IMR-90 (cell line): ENCODE measurements around the gene CPNE4. TPM values are rescaled to one million over a fixed set of nuclear protein-coding genes. Genes with fewer than 3 reads are reported as not detected.

Experiments used
- ATAC-seq: fragments of 200-7000 bp; cut with Tn5 transposase; 2 replicates; pipeline ENCODE4 v1.9.1; 2020; ENCODE audit warnings: low read depth, mild to moderate bottlenecking, moderate library complexity
- BruUV-seq: library from RNA; stranded (reverse); fragments of 400-500 nt; replicated peaks from 2 replicates; lab custom pipeline; 2021; lab: Mats Ljungman, UMichigan
- CTCF ChIA-PET: fragments of 300-600 bp; formaldehyde crosslinking; extraction: SDS; loops from one replicate; lab custom pipeline; 2021; ENCODE audit warnings: antibody characterized with exemption; lab: Yijun Ruan, JAX
- POLR2A ChIA-PET: fragments of 300-600 bp; sonication (Branson Sonifier 250); formaldehyde crosslinking; loops from one replicate; lab custom pipeline; 2022; ENCODE audit warnings: antibody characterized with exemption; ENCODE audit not compliant: unreplicated experiment; lab: Charles Lee
- DNase-seq: peaks from one replicate; pipeline ENCODE4 v3.0.0; 2013
- H2AFZ ChIP-seq: replicated peaks from 2 replicates; pipeline ENCODE3; 2013; ENCODE audit warnings: low read length, mild to moderate bottlenecking; ENCODE audit not compliant: poor library complexity
- H2AK5ac ChIP-seq: 2 replicates; pipeline ENCODE4 v1.6.1; 2013; ENCODE audit warnings: low read depth, low read length, inconsistent platforms
- H2AK9ac ChIP-seq: replicated peaks from 2 replicates; pipeline ENCODE3; 2013; ENCODE audit warnings: mild to moderate bottlenecking, low read depth, low read length, moderate library complexity; ENCODE audit not compliant: poor library complexity
- H2BK120ac ChIP-seq: 2 replicates; pipeline ENCODE4 v1.6.1; 2013; ENCODE audit warnings: low read depth, low read length, inconsistent platforms
- H2BK15ac ChIP-seq: 3 replicates; pipeline ENCODE4 v1.6.1; 2013; ENCODE audit warnings: low read depth, low read length, inconsistent platforms
- H2BK20ac ChIP-seq: 2 replicates; pipeline ENCODE4 v1.6.1; 2013; ENCODE audit warnings: low read depth, mild to moderate bottlenecking, inconsistent platforms, low read length, moderate library complexity
- H2BK5ac ChIP-seq: 2 replicates; pipeline ENCODE4 v1.6.1; 2013; ENCODE audit warnings: mild to moderate bottlenecking, low read depth, low read length, inconsistent platforms; ENCODE audit not compliant: poor library complexity, severe bottlenecking
- H3K14ac ChIP-seq: replicated peaks from 2 replicates; pipeline ENCODE4 v1.6.1; 2013; ENCODE audit warnings: low read depth, low read length, inconsistent platforms
- H3K18ac ChIP-seq: 2 replicates; pipeline ENCODE4 v1.6.1; 2013; ENCODE audit warnings: low read depth, low read length, control low read depth
- H3K23ac ChIP-seq: 2 replicates; pipeline ENCODE4 v1.6.1; 2013; ENCODE audit warnings: low read depth, low read length, inconsistent platforms
- H3K27ac ChIP-seq: 2 replicates; pipeline ENCODE4 v1.5.1; 2013; ENCODE audit warnings: mild to moderate bottlenecking, control low read depth, low read length; ENCODE audit not compliant: insufficient read depth
- H3K27me3 ChIP-seq: 2 replicates; pipeline ENCODE4 v1.6.1; 2013; ENCODE audit warnings: low read length; ENCODE audit not compliant: control insufficient read depth, insufficient read depth
- H3K36me3 ChIP-seq: 2 replicates; pipeline ENCODE4 v1.6.1; 2013; ENCODE audit warnings: low read length, mixed read lengths; ENCODE audit not compliant: control insufficient read depth, insufficient read depth
- H3K4ac ChIP-seq: 2 replicates; pipeline ENCODE4 v1.6.1; 2013; ENCODE audit warnings: low read depth, low read length, inconsistent platforms
- H3K4me1 ChIP-seq: 2 replicates; pipeline ENCODE4 v1.6.1; 2013; ENCODE audit warnings: low read length, mixed read lengths; ENCODE audit not compliant: control insufficient read depth, insufficient read depth
- H3K4me2 ChIP-seq: 2 replicates; pipeline ENCODE4 v1.6.1; 2013; ENCODE audit warnings: low read depth, mild to moderate bottlenecking, control low read depth, low read length, moderate library complexity
- H3K4me3 ChIP-seq: 2 replicates; pipeline ENCODE4 v1.5.1; 2013; ENCODE audit warnings: low read depth, mild to moderate bottlenecking, control low read depth, low read length, moderate library complexity; ENCODE audit not compliant: insufficient read depth
- H3K56ac ChIP-seq: 2 replicates; pipeline ENCODE4 v1.6.1; 2013; ENCODE audit warnings: low read length, inconsistent platforms; ENCODE audit not compliant: insufficient read depth; ENCODE audit errors: extremely low read depth
- H3K79me1 ChIP-seq, 2 experiments: 2 replicates each; pipeline ENCODE4 v1.6.1; 2013; ENCODE audit warnings: low read length in 2 of 2, inconsistent platforms in 1 of 2, low read depth in 1 of 2
- H3K9ac ChIP-seq: 2 replicates; pipeline ENCODE4 v1.6.1; 2013; ENCODE audit warnings: low read depth, low read length, control low read depth
- H3K9me1 ChIP-seq: 2 replicates; pipeline ENCODE4 v1.6.1; 2013; ENCODE audit warnings: low read length, inconsistent platforms; ENCODE audit not compliant: insufficient read depth
- H3K9me3 ChIP-seq: 2 replicates; pipeline ENCODE4 v1.6.1; 2013; ENCODE audit warnings: low read length; ENCODE audit not compliant: control insufficient read depth, insufficient read depth
- H4K20me1 ChIP-seq: 2 replicates; pipeline ENCODE4 v1.6.1; 2013; ENCODE audit warnings: low read length, inconsistent platforms; ENCODE audit not compliant: insufficient read depth
- H4K5ac ChIP-seq: 2 replicates; pipeline ENCODE4 v1.6.1; 2013; ENCODE audit warnings: mild to moderate bottlenecking, low read depth, low read length, control low read depth
- H4K8ac ChIP-seq, 2 experiments: 2 replicates each; pipeline ENCODE4 v1.6.1; 2013; ENCODE audit warnings: low read depth in 2 of 2, low read length in 2 of 2, control low read depth in 1 of 2, inconsistent platforms in 1 of 2
- H4K91ac ChIP-seq: 2 replicates; pipeline ENCODE4 v1.6.1; 2013; ENCODE audit warnings: low read depth, low read length, inconsistent platforms; ENCODE audit not compliant: insufficient read depth
- CEBPB ChIP-seq: IDR thresholded peaks from 2 replicates; pipeline ENCODE4 v1.6.1; 2012; ENCODE audit warnings: low read depth, low read length, improper control_type of control experiment
- CTCF ChIP-seq: conservative IDR thresholded peaks from 2 replicates; pipeline ENCODE4 v1.5.1; 2012; ENCODE audit warnings: mild to moderate bottlenecking, low read depth, low read length, improper control_type of control experiment
- FOS ChIP-seq: fragments of 150-350 bp; IDR thresholded peaks from 2 replicates; pipeline ENCODE4 v1.6.1; 2016; ENCODE audit warnings: low read depth, low read length
- POLR2A ChIP-seq: IDR thresholded peaks from 2 replicates; pipeline ENCODE4 v1.6.1; 2012; ENCODE audit warnings: mild to moderate bottlenecking, low read depth, low read length
- RAD21 ChIP-seq: IDR thresholded peaks from 2 replicates; pipeline ENCODE4 v1.6.1; 2012; ENCODE audit warnings: low read length, improper control_type of control experiment
- SMC3 ChIP-seq: fragments of 150-350 bp; IDR thresholded peaks from 2 replicates; pipeline ENCODE4 v1.6.1; 2016; ENCODE audit warnings: low read depth, mild to moderate bottlenecking, antibody characterized with exemption, low read length, moderate library complexity
- WGBS, 2 experiments: methylation state at CpG; one replicate each; pipeline versions ENCODE4 v1.1.5 to v1.1.7; 2013; ENCODE audit warnings: missing lambda C conversion rate in 2 of 2; ENCODE audit not compliant: insufficient read length in 1 of 2; ENCODE audit errors: extremely low coverage in 2 of 2; 5-methylcytosine and 5-hydroxymethylcytosine counted together
- dilution Hi-C: fragments of 300-500 bp; cut with HindIII; formaldehyde crosslinking; loops from one replicate; pipeline ENCODE4 v1.14.3; 2018; ENCODE audit warnings: low sequenced_read_pairs; ENCODE audit not compliant: unreplicated experiment
- in situ Hi-C: fragments of 300-500 bp; cut with MboI; formaldehyde crosslinking; loops from 3 replicates; pipeline ENCODE4 v1.14.3; 2019; ENCODE audit warnings: low sequenced_read_pairs, inconsistent platforms, mixed read lengths
- intact Hi-C: fragments of 100-400 bp; cut with micrococcal nuclease; formaldehyde crosslinking; loops from 2 replicates; pipeline ENCODE4 v1.10.0; 2022
- polyA plus RNA-seq, 3 experiments: library from polyadenylated mRNA; depleted of rRNA; stranded (reverse); fragments of >200 nt; gene quantifications; 2 replicates each; pipeline ENCODE4 v1.2.3, GENCODE V29; 2012; ENCODE audit warnings: low replicate concordance in 1 of 3
- total RNA-seq: library from RNA; depleted of rRNA; stranded (reverse); fragments of >200 nt; gene quantifications from 2 replicates; pipeline ENCODE4 v1.2.3, GENCODE V29; 2012

CPNE4 gene
- total and polyA plus RNA-seq, 2 of the 4 experiments (the other 2 are of a cell fraction): not detected

- Histone ChIP-seq H3K18ac (no peak overlapping the region), H3K27ac (no peak overlapping the region), H3K4ac (no peak overlapping the region), H2AFZ (no peak overlapping the region), H3K27me3 (no peaks in the 10 kb centered on the region), H3K56ac (no peak overlapping the region), H3K9me3 (no peaks in the 10 kb centered on the region), H2BK20ac (no peak overlapping the region), H2BK5ac (no peak overlapping the region), H3K9ac (no peak overlapping the region), H4K20me1 (no peaks in the 10 kb centered on the region), H3K23ac (no peak overlapping the region), H3K79me1 (no peaks in the 10 kb centered on the region), H4K91ac (no peak overlapping the region), H2BK120ac (no peak overlapping the region), H3K4me2 (no peak overlapping the region), H4K8ac (no peak overlapping the region), H2AK5ac (no peak overlapping the region), H3K36me3 (no peaks in the 10 kb centered on the region), H3K9me1 (no peaks in the 10 kb centered on the region), H2AK9ac (no peak overlapping the region), H3K4me1 (no peaks in the 10 kb centered on the region), H2BK15ac (no peak overlapping the region), H4K5ac (no peak overlapping the region), H3K14ac (no peak overlapping the region), H3K4me3 (no peak overlapping the region)
- ChIA-PET POLR2A (no interaction called here), CTCF (interaction anchor here (0.6 to 1.8 kb wide), 5 partner anchors 12 to 198 kb away, joined by 3 to 4 read pairs (median 4); no protein-coding TSS in a partner anchor)
- TF ChIP-seq RAD21: peak; percentile 34; the same call in 1 of the 2 replicates
- TF ChIP-seq POLR2A: no peak
- peak; percentile 76 for TF ChIP-seq CEBPB
- TF ChIP-seq SMC3: peak; percentile 35; the same call in 1 of the 2 replicates
- TF ChIP-seq CTCF: peak; percentile 56
- no peak for TF ChIP-seq FOS
- BruUV-seq: no TSS peak
- peak; percentile 24 for DNase-seq
- in situ Hi-C loops (no loop called here), intact Hi-C loops (loop anchor here (1.0 kb wide), 1 partner anchor 174 kb away; no protein-coding TSS in a partner anchor), dilution Hi-C loops (loop anchor here (25.0 kb wide), 1 partner anchor 219 kb away; no protein-coding TSS in a partner anchor)
- 0% methylated on average over 1 of the region's 3 CpGs; no CpG with 5 or more reads in 1 of the 2 experiments for WGBS, 2 experiments
- ATAC-seq: peak; percentile 74
These were observed 28.1 kb downstream of the CPNE4 start for GRCh38 chr3:132006605-132007204.
